Measurements from ENCODE around the gene TMEM108.

The TMEM108 gene

DNA sequence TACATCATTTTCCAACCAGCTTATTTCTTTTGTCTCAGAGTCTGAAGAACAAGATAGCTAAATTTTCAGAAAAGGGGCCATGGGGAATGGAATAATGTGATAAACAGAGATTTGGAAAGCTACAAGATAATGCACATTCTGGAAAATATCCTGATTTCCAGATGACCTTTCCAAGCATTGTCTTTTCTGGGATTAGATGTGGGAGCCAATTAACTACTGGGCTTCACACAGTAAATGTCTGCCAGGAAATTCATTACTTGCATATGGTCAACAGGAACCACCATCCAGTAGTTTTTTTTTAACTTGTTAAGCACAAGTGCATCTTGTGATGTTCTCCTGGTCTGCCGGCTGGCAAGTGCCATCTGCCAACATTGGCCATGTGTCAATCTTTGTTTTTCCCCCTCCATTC, 230.5 kb downstream of the TMEM108 start:
- no peak overlapping the region for H3K9ac ChIP-seq (ENCODE audit: low read depth in 1 of 2, low read length in 2 of 2)

DNA sequence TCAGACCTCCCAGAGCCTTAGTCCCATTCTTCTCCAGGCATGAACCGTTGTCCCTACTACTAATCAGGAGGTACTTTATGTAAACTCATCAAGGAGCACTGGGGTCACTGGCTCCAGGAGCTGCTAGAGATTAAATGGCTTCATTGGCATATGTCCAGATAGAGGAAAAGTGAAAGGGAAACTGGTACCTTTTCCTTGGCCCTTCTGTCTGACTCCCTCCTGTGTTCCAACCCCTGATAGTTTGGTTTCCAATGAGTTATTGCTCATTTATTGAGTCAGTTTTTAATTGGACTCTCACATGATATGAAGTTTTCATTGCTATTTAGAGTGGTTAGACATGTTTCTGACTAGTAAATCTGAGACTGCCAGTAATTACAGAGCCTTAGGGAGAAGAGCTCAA, 231.2 kb downstream of the TMEM108 start:
- Histone ChIP-seq H3K27ac (ENCODE audit: low read depth, low read length) (no peak overlapping the region), H3K36me3 (ENCODE audit: control insufficient read depth in 1 of 2, insufficient read depth in 2 of 2, low read length in 2 of 2) (no peaks in the 10 kb centered on the region), H3K4me1 (ENCODE audit: control insufficient read depth in 1 of 2, insufficient read depth in 2 of 2, low read length in 2 of 2) (no peaks in the 10 kb centered on the region), H3K9me3 (ENCODE audit: control insufficient read depth in 1 of 2, low read length in 2 of 2) (no peaks in the 10 kb centered on the region), H3K4me3 (ENCODE audit: low read depth in 1 of 2, low read length in 2 of 2) (no peak overlapping the region), H3K27me3 (ENCODE audit: control insufficient read depth in 1 of 2, insufficient read depth in 2 of 2, low read length in 2 of 2) (peaks cover 0 to 5% of the 10 kb centered on the region in 2 donors), H3K9ac (ENCODE audit: low read depth in 1 of 2, low read length in 2 of 2) (no peak overlapping the region)

More for the DNA sequence above, 230.5 kb downstream of the TMEM108 start:
- H3K4me3 ChIP-seq (ENCODE audit: low read depth in 1 of 2, low read length in 2 of 2) = no peak overlapping the region
- H3K27ac ChIP-seq (ENCODE audit: low read depth, low read length) = no peak overlapping the region
- peaks cover 0 to 5% of the 10 kb centered on the region in 2 donors for H3K27me3 ChIP-seq (ENCODE audit: control insufficient read depth in 1 of 2, insufficient read depth in 2 of 2, low read length in 2 of 2)
- H3K9me3 ChIP-seq (ENCODE audit: control insufficient read depth in 1 of 2, low read length in 2 of 2) = no peaks in the 10 kb centered on the region
- H3K36me3 ChIP-seq (ENCODE audit: control insufficient read depth in 1 of 2, insufficient read depth in 2 of 2, low read length in 2 of 2) = no peaks in the 10 kb centered on the region
- no peaks in the 10 kb centered on the region for H3K4me1 ChIP-seq (ENCODE audit: control insufficient read depth in 1 of 2, insufficient read depth in 2 of 2, low read length in 2 of 2)

DNA sequence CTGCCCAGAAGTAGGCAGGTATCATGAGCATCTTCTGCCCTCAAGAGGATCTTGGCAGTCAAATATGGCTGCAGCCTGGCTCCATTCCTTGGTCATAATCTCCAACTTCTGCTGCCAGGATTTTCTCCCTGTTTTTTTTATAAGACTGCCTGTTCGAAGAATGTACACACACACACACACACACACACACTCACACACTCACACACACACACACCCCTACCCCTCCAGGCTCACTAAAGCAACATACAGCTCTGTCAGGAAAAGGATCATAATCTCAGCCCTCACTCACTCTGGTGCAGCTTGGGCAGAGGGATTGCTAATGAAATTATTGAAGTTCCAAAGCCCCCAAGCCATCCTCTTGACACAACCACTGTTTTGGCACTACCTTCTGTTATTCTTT, 232.4 kb downstream of the TMEM108 start:
- H3K4me1 ChIP-seq (ENCODE audit: control insufficient read depth in 1 of 2, insufficient read depth in 2 of 2, low read length in 2 of 2) = no peaks in the 10 kb centered on the region
- no peak overlapping the region for H3K4me3 ChIP-seq (ENCODE audit: low read depth in 1 of 2, low read length in 2 of 2)
- no peaks in the 10 kb centered on the region for H3K36me3 ChIP-seq (ENCODE audit: control insufficient read depth in 1 of 2, insufficient read depth in 2 of 2, low read length in 2 of 2)
- H3K27me3 ChIP-seq (ENCODE audit: control insufficient read depth in 1 of 2, insufficient read depth in 2 of 2, low read length in 2 of 2) = peaks cover 0 to 5% of the 10 kb centered on the region in 2 donors
- H3K9me3 ChIP-seq (ENCODE audit: control insufficient read depth in 1 of 2, low read length in 2 of 2) = no peaks in the 10 kb centered on the region
- no peak overlapping the region for H3K9ac ChIP-seq (ENCODE audit: low read depth in 1 of 2, low read length in 2 of 2)
- no peak overlapping the region for H3K27ac ChIP-seq (ENCODE audit: low read depth, low read length)

DNA sequence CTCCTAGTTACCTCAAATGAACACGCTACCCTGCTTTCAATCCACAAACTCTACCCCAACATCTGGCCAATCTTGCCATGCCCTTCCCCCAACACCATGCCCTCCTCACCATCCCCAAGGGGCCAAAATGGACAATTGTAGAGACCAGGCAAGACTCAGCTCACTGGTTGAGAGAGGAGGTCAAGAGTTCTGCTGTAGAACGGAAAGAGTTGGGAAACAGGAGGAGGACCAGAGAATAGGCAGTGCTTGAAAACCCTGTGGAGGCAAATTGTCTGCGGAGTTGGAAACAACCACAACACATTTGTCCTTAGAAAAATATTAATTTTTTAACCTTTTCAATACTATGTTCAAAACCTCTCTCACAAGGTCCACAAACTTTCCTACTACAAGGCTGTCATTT, 232.9 kb downstream of the TMEM108 start:
- H3K9ac ChIP-seq (ENCODE audit: low read depth in 1 of 2, low read length in 2 of 2) = no peak overlapping the region
- no peaks in the 10 kb centered on the region for H3K4me1 ChIP-seq (ENCODE audit: control insufficient read depth in 1 of 2, insufficient read depth in 2 of 2, low read length in 2 of 2)

DNA sequence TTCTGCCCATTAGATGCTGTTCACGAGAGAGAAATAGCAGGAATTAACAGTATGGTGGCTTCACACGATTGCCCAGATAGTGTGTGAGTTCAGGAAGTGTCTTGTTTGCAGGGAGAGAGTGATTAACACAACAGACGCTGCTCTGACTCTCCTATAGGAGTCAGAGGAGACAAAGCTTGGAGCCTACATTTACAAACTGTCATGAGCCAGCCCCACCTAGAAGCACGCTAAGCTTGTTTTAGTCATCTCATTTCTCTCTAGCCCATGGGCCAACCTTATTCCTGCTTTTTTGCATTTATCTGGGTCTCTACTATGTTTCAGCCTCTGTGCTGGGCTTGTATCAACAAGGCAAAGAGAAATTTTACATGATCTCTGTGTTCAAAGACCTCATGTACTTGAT, 233.3 kb downstream of the TMEM108 start:
- H3K4me1 ChIP-seq (ENCODE audit: control insufficient read depth in 1 of 2, insufficient read depth in 2 of 2, low read length in 2 of 2) = no peaks in the 10 kb centered on the region
- no peaks in the 10 kb centered on the region for H3K36me3 ChIP-seq (ENCODE audit: control insufficient read depth in 1 of 2, insufficient read depth in 2 of 2, low read length in 2 of 2)
- no peaks in the 10 kb centered on the region for H3K9me3 ChIP-seq (ENCODE audit: control insufficient read depth in 1 of 2, low read length in 2 of 2)
- H3K27me3 ChIP-seq (ENCODE audit: control insufficient read depth in 1 of 2, insufficient read depth in 2 of 2, low read length in 2 of 2) = peaks cover 0 to 5% of the 10 kb centered on the region in 2 donors
- H3K27ac ChIP-seq (ENCODE audit: low read depth, low read length) = no peak overlapping the region
- no peak overlapping the region for H3K9ac ChIP-seq (ENCODE audit: low read depth in 1 of 2, low read length in 2 of 2)
- H3K4me3 ChIP-seq (ENCODE audit: low read depth in 1 of 2, low read length in 2 of 2) = no peak overlapping the region

More for the DNA sequence above, 232.9 kb downstream of the TMEM108 start:
- Histone ChIP-seq H3K27ac (ENCODE audit: low read depth, low read length) (no peak overlapping the region), H3K36me3 (ENCODE audit: control insufficient read depth in 1 of 2, insufficient read depth in 2 of 2, low read length in 2 of 2) (no peaks in the 10 kb centered on the region), H3K4me3 (ENCODE audit: low read depth in 1 of 2, low read length in 2 of 2) (no peak overlapping the region), H3K9me3 (ENCODE audit: control insufficient read depth in 1 of 2, low read length in 2 of 2) (no peaks in the 10 kb centered on the region), H3K27me3 (ENCODE audit: control insufficient read depth in 1 of 2, insufficient read depth in 2 of 2, low read length in 2 of 2) (peaks cover 0 to 5% of the 10 kb centered on the region in 2 donors)

DNA sequence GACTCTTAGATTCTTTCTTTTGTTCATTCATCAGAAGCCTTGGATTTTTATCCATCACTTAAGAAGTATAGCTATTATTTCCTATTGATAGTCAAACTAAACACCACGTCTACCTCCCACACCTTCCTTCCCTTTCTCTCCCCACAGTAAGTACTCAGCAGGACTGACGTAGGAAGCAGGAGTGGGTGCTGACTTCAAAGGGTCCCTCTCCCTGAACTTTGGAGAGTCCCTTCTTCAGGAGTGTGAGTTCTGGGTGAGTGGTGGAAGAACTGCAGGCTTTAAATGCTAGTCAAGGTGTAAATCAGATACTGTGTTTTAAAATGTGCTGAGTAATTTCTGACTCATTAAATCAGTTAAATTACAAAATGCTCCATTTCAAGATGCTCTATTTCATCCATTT, 235.2 kb downstream of the TMEM108 start:
- no peaks in the 10 kb centered on the region for H3K9me3 ChIP-seq (ENCODE audit: control insufficient read depth in 1 of 2, low read length in 2 of 2)
- no peak overlapping the region for H3K27ac ChIP-seq (ENCODE audit: low read depth, low read length)
- no peak overlapping the region for H3K9ac ChIP-seq (ENCODE audit: low read depth in 1 of 2, low read length in 2 of 2)
- H3K4me3 ChIP-seq (ENCODE audit: low read depth in 1 of 2, low read length in 2 of 2) = no peak overlapping the region
- H3K27me3 ChIP-seq (ENCODE audit: control insufficient read depth in 1 of 2, insufficient read depth in 2 of 2, low read length in 2 of 2) = no peaks in the 10 kb centered on the region
- no peaks in the 10 kb centered on the region for H3K36me3 ChIP-seq (ENCODE audit: control insufficient read depth in 1 of 2, insufficient read depth in 2 of 2, low read length in 2 of 2)
- no peaks in the 10 kb centered on the region for H3K4me1 ChIP-seq (ENCODE audit: control insufficient read depth in 1 of 2, insufficient read depth in 2 of 2, low read length in 2 of 2)

DNA sequence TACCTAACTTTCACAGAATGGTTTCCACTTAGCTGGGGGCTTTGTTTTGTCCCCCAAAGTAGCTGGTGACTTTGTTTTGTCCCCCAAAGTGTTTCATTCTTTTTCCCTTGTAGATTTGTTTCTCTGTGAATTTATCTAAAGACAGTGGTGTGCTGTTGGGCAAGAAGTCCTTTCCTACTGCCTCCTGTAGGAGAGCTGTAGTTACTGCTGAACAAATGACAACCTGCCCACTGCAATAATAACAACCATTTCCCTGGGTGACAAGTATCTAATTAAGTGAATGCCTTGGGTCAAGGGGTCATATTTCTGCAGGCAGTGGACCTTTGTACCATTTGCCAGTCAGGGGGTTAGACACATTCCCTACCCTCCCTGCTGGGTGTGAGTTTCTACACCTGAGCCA, 236.3 kb downstream of the TMEM108 start:
- Histone ChIP-seq H3K9ac (ENCODE audit: low read depth in 1 of 2, low read length in 2 of 2) (no peak overlapping the region), H3K27ac (ENCODE audit: low read depth, low read length) (no peak overlapping the region), H3K9me3 (ENCODE audit: control insufficient read depth in 1 of 2, low read length in 2 of 2) (no peaks in the 10 kb centered on the region), H3K36me3 (ENCODE audit: control insufficient read depth in 1 of 2, insufficient read depth in 2 of 2, low read length in 2 of 2) (no peaks in the 10 kb centered on the region), H3K27me3 (ENCODE audit: control insufficient read depth in 1 of 2, insufficient read depth in 2 of 2, low read length in 2 of 2) (no peaks in the 10 kb centered on the region), H3K4me3 (ENCODE audit: low read depth in 1 of 2, low read length in 2 of 2) (no peak overlapping the region), H3K4me1 (ENCODE audit: control insufficient read depth in 1 of 2, insufficient read depth in 2 of 2, low read length in 2 of 2) (no peaks in the 10 kb centered on the region)

DNA sequence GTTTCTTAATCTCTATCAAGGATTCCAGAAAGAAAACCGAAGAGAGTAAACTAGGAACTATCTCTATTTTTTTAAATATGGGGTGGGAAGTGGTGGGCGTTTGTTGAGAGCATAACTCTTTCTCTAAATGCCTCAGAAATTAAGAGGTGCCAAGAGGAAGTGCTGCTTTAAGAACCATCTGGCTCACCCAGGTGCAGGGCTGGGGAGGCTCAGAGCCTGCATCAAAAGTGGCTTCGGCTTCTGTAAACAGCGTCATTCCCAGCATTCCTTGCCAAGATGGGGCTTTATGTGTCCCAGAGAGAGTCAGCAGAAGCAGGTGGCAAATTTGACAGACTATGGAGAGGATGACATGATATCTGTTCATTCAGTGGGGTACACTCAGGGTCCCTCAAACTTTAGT, 238.4 kb downstream of the TMEM108 start:
- Histone ChIP-seq H3K36me3 (ENCODE audit: control insufficient read depth in 1 of 2, insufficient read depth in 2 of 2, low read length in 2 of 2) (no peaks in the 10 kb centered on the region), H3K27me3 (ENCODE audit: control insufficient read depth in 1 of 2, insufficient read depth in 2 of 2, low read length in 2 of 2) (no peaks in the 10 kb centered on the region), H3K27ac (ENCODE audit: low read depth, low read length) (no peak overlapping the region), H3K9me3 (ENCODE audit: control insufficient read depth in 1 of 2, low read length in 2 of 2) (no peaks in the 10 kb centered on the region), H3K9ac (ENCODE audit: low read depth in 1 of 2, low read length in 2 of 2) (no peak overlapping the region), H3K4me1 (ENCODE audit: control insufficient read depth in 1 of 2, insufficient read depth in 2 of 2, low read length in 2 of 2) (no peaks in the 10 kb centered on the region), H3K4me3 (ENCODE audit: low read depth in 1 of 2, low read length in 2 of 2) (no peak overlapping the region)

DNA sequence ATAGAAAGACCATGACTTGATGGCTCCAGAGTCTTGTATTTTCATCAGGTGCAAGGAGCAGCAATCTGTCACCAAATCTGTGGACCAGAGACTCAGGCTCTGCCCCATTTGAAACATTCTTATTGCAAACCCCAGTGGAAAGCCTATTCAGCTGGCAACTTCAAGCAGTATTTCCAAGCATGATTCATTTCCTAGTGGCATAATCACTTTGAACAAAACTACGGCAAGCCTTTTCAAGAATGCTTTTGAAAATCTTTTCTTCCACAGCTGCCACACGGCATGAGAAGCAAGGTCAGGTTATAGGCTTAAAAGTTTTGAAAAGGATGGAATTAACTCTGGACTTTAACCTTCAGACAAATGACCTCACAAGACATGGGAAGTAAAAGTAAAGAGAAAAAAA, 239.6 kb downstream of the TMEM108 start:
- no peaks in the 10 kb centered on the region for H3K27me3 ChIP-seq (ENCODE audit: control insufficient read depth in 1 of 2, insufficient read depth in 2 of 2, low read length in 2 of 2)
- no peak overlapping the region for H3K27ac ChIP-seq (ENCODE audit: low read depth, low read length)
- H3K9ac ChIP-seq (ENCODE audit: low read depth in 1 of 2, low read length in 2 of 2) = no peak overlapping the region

DNA sequence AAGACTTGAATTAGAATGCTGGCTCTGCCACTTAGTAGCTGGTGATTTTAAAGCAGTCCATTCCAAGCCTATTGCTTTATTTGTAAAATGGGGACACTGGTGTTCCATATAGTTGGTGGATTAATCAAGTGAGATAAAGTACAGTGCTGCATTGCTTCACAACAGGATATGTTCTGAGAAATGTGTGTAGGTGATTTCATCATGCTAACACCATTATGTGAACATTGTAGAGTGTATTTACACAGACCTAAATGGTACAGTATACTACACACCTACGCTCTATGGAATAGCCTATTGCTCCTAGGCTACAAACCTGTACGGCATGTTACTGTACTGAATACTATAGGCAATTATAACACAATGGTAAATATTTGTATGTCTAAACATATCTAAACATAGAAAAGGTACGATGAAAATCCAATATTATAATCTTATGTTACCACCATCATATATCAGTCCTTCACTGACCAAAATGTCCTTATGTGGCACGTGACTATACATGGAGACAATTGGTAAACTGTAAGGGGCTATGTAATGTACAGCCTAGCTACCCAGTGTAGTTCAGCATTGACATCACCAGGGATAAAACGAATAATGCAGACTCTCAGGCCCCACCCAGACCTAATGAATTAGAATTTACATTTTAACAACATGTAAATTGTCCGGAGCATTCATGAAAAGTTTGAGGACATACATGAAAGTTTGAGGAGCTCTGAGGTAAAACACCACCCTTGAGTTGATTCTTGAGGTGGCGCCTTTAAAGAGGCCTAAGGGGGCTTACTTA, 240.3 kb downstream of the TMEM108 start:
- H3K27ac ChIP-seq (ENCODE audit: low read depth, low read length) = no peak overlapping the region
- no peak overlapping the region for H3K9ac ChIP-seq (ENCODE audit: low read depth in 1 of 2, low read length in 2 of 2)
- no peaks in the 10 kb centered on the region for H3K36me3 ChIP-seq (ENCODE audit: control insufficient read depth in 1 of 2, insufficient read depth in 2 of 2, low read length in 2 of 2)
- H3K4me3 ChIP-seq (ENCODE audit: low read depth in 1 of 2, low read length in 2 of 2) = no peak overlapping the region
- H3K27me3 ChIP-seq (ENCODE audit: control insufficient read depth in 1 of 2, insufficient read depth in 2 of 2, low read length in 2 of 2) = no peaks in the 10 kb centered on the region
- no peaks in the 10 kb centered on the region for H3K9me3 ChIP-seq (ENCODE audit: control insufficient read depth in 1 of 2, low read length in 2 of 2)
- H3K4me1 ChIP-seq (ENCODE audit: control insufficient read depth in 1 of 2, insufficient read depth in 2 of 2, low read length in 2 of 2) = no peaks in the 10 kb centered on the region

More for the DNA sequence above, 239.6 kb downstream of the TMEM108 start:
- Histone ChIP-seq H3K9me3 (ENCODE audit: control insufficient read depth in 1 of 2, low read length in 2 of 2) (no peaks in the 10 kb centered on the region), H3K4me1 (ENCODE audit: control insufficient read depth in 1 of 2, insufficient read depth in 2 of 2, low read length in 2 of 2) (no peaks in the 10 kb centered on the region), H3K36me3 (ENCODE audit: control insufficient read depth in 1 of 2, insufficient read depth in 2 of 2, low read length in 2 of 2) (no peaks in the 10 kb centered on the region), H3K4me3 (ENCODE audit: low read depth in 1 of 2, low read length in 2 of 2) (no peak overlapping the region)
